Glomerular visceral epithelial cell (primary cell): ENCODE results near the gene STC2.

Experiments used
- DNase-seq: peaks from one replicate; pipeline ENCODE4 v3.0.0-alpha.2; 2016; ENCODE audit errors: extremely low spot score

The STC2 gene

DNA sequence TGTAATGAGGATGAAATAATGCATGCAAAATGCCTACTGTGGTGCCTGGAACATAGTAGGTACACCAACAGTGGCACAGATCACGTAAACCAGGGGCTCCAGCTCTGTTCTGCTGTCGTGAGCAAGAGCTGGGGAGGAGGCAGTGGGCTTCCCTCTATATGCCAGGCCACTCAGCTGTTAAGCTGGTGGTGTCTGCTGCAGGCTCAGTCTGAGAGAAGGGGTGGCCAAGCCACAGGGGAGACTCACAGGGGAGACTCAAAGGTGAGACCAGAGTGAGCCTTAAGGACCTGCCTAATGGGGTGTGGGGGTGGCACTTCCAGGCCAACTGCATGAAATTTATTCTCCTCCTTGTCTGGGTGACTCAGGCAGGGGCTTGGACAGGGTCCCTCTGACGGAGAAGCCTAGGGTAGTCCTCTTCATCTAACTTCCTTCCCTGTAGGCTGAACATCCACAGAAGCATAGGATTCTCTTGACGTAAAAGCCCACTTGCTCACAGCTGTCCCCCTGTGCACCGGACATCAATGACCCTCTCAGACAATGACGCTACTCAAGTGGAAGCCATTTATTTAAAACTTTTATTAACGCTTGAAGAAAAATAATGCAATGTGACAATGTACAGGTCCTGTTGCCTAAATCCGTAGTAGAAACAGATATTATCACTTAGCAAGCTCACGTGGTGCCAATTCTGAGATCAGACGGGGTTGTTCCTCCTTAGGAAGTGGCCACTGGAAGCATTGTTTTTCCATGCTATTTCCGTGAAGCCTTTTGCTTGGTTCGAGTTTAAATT lies 13.9 kb downstream of the STC2 start:
- DNase-seq = no peak

DNA sequence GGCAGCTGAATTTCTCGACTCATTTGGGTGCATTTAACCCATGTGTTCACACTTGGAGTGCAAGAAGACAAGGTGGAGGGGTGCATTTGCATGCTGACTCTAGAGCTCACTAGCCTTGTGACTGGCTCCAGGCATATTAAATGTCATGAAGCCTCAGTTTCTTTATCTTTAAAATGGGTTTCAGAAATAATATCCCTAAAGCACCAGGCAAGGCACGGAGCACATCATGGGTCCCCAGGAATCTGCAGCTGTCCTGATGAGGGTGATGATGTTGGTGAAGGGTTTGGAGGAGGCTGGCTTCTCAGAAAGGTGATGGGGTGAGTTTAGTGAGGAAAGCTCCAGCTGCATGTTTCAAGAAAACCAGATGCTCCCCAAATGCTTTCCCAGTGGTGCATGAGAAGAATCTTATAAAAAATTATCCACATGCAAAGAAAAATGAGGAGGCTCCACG lies 14.8 kb downstream of the STC2 start:
- DNase-seq = no peak

DNA sequence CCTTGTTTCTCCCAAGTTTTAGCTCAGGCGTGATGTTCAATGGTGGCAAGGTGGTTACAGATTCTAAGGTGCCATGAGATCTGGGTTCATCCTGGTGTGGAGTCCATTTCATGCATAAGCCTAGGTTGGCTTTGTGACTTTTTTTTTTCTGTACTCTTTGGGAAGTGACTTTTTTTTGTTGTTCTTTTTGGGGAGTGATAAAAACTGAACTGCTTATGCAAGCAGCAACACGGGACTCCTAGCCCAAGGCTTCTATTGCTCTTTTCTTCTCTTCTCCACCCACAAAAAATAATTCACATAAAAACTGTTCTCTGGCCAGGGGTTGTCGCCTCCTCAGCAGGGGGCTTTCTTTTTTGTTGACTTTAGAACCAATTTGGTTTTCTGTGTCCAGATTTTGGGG lies 15.4 kb downstream of the STC2 start:
- DNase-seq = no peak

DNA sequence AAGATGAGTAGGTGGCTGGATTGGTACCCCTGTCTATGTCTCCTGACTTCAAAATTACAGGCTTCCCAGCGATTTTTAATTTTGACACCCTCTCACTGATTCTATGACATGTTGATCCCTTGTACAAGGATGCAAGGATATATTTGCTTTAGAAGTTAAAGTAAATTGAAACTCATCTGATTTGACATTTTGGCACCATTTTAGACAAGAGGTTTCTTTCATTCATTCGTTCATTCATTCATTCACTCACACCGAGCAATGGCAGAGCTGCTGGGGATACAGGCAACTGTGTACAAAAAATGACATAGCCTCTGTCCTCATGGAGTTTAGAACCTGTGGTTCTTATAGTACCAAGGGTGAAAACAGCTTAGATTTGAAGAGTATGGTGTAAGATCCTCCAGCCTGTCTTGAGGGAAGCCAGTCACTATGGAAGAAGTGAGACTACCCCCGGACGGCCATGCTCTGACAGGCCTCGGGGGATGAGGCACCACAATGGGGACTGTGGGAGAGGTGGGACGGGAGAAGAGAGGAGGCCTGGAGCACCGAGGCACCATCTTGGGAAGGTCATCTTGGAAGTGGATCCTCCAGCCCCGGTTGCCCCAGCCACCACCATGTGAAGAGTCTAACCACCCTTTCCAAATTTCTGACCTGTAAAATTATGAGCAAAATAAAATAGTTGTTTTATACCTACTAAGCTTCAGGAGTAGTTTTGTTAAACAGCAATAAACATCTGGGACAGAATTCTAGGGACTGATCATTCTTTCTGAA lies 16.2 kb downstream of the STC2 start:
- no peak for DNase-seq

DNA sequence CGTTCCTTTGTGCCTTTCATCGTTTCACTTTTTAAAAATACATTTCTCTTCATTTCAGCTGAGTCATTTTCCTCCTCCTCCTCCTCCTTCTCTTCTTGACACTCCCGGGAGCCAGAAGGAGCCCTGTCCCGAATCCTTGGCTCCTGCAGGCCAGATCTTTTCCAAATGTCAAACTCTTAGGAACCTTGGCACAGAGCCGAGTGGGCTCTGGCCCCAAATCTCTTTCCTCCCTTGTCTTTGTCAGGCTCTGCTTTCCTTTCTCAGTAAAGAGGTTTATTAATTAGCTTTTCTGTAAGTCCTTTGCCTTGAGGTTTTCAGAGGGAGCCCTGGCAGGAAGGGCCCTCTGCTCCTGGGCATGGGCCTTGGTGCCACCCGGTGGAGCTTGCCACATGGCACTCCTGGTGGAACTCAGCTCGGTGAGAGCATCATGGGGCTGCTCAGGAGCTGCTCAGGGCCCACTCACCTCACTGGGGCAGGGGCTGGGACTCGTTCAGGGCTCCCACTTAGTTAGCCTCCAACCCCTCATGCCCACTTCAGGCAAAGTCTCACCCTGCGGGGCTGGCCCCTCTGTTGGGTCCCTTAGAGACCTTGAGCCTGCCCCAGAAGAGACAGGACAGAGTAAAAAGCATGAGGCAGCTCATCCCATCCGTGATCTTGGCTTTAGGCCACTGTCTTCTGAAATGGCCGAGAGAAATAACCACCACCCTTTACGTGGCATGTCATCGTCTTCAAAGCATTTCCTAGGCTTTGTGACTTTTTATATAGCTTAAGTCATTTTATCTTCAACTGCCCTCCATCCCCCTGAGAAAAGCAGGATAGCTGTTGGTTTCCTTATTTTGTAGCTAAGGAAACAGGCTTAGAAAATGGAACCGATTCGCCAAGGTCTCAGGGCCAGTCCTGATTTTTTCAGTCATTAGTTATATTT lies 17.1 kb downstream of the STC2 start:
- no peak for DNase-seq

DNA sequence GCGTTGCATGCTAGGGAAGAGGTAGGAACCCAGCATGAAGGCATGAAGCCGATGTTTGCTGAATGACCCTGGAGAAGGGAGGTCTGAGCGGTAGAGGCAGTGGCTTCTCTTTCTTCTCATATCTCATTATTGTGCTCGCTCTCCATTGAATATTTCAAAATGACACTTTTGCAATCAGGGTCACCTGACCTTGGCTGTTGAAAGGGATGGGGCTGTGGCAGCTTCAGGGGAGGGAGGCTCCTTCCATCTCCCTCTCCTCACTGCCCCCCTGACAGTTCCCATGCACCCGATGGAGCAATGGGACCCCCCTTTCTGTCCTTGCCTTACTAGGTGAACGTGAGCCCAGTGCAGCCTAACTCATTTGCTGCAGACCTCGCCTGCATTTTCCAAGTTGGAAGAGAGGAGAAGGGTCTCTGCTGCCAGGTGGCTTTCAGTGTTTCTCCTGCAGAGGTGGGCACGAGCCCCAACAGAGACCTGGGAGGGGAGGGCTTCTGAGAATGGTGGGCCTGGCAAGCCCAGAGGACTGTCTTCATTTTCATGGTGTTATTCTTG lies 17.9 kb downstream of the STC2 start:
- no peak for DNase-seq

DNA sequence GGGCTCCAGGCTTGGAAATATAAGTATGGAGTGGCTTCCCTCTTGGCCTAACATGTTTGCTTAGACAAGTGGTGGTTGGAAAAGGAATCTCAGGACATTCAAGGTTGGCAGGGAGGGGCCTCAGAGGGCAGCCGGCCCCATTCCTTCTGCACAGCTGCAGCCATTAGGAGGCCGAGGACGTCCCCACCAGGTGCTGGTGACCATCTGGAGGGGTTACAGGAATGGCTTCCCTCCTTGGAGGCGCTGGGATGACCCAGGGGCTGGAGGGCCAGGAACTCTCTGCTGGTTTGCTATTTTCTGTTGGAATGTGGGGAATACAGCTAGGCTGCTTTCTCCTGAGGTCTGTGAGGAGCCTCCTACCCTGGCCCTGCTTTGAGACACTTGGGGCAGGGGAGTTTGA lies 18.5 kb downstream of the STC2 start:
- no peak for DNase-seq

DNA sequence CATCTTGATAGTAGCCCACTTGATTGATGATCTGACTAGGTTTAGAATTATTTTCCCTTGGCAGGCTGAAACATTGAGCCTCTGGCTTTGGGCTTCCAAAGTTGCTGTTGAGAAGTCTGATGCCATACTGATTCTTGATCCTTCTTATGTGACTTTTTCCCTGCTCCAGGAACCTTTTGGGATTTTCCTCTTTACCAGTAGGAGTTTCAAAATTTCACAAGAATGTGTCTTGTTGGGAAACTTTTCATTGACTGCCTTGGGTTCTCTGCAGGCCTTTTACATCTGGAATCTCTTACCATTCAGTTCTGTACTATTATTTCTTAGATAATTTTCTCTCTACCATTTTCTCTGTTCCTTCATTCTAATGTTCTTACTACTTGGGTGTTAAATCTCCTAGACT lies 20.0 kb downstream of the STC2 start:
- DNase-seq = no peak

DNA sequence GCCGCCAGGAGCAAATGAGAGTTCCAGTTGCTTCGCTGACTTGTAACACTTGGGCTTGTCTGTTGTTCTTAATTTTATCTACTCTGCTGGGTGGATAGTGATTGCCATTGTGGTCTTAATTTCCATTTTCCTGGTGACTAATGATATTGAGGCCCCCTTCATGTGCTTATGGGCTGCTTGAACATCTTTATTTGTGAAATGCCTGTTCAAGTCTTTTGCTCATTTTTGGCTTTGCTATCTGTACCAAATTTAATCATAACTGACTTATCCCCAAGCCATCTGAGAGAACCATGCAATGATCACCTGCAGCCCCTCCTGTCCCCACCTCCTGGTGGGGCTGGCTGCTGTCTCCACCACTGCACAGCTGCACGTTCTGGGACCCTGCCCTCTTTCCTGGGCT lies 20.5 kb downstream of the STC2 start:
- no peak for DNase-seq

DNA sequence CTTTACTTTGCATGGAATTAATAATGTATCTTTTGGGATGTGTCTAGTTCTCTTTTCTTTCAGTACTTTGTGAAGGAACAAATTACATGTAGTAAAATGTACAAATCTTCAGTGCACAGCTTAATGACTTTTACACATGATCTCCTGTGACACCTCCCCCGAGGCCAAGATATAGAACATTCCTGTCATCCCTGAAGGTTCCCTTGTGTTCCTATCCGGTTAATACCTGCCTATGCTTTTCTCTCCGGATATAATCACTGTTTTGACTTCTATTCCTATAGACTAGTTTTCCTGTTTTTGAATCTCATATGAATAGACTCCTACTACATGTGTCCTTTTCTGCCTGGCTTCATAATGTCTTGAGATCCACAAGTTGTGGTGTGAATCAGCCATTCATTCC lies 21.5 kb downstream of the STC2 start:
- no peak for DNase-seq

DNA sequence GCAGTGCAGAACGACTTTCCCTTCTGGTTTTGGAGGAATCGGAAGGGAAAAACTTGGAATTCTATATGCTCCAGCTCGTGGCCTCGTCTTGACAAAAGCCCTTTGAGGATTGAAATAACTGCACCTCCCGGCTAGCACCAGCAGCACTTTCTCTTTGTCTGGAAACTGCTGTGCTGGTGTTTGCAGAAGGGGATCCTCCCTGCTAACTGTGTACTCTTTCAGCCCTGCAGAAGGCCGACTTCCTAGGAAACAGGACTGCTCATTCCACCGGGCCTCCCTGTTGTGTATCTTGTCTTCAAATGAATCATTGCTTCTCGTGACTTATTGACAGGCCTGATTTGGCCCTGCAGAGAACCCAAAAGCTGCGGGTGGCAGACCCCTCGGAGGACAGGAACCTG lies 23.6 kb downstream of the STC2 start:
- DNase-seq = no peak

DNA sequence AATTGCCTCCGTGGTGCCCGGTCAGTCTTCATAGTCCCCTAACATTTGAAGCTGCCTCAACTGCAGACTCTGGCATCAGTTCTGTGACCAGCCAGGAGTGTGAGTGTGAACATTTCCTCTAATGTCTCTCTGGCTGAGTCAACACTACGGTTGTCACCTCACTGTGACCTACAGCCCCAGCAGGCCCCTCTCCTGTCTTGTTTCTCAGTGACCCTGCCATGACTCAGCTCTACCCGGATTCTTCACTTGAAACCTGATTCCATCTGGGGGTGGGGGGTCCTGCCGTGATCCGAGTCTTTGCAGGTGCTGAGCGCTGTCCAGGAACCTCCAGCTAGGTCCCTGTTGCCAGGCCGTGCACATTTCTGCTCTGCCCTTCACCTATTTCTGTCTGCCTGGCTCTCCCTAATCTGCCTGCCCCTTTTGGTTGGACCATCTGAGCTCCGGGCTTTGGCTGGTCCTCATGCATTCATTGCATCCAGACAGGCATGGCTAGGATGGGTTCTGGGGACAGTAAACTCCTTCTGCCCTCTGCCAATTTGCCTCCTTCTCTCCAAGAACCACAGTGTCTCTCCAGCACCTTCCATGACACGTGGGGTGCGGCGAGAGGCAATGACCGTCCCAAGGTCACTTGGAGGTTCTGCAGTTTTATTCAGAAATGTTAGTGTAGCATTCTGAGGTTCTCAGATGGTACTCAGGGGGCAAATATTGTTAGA lies 24.2 kb downstream of the STC2 start:
- DNase-seq = peak; percentile 54

DNA sequence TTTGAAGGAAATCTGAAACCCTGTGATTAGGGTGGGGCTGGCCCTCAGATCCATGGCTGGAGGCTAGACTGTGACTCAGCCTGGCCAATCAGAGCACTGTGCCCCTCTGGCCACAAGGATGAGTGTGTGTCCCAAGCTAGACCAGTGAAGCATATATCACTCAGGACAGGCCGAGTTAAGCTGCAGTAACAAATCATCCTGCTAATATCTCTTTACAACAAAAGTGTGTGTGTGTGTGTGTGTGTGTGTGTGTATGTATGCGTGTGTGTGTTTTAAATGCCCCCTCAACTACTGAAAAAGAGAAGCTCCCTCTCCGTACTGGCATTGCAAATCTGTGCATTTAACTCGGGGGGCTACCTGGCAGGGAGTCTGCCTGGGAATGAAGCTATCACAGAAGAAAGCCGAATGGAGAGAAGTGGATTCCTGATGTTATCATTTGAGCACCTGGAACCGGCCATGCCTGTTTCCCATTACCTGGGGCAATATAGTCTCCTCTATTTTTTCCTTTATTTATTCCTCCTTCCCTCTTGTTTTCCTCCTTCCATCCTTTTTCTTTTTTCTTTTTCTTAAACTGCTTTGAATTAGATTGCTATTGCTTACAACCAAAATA lies 25.6 kb downstream of the STC2 start:
- DNase-seq = peak; percentile 83

DNA sequence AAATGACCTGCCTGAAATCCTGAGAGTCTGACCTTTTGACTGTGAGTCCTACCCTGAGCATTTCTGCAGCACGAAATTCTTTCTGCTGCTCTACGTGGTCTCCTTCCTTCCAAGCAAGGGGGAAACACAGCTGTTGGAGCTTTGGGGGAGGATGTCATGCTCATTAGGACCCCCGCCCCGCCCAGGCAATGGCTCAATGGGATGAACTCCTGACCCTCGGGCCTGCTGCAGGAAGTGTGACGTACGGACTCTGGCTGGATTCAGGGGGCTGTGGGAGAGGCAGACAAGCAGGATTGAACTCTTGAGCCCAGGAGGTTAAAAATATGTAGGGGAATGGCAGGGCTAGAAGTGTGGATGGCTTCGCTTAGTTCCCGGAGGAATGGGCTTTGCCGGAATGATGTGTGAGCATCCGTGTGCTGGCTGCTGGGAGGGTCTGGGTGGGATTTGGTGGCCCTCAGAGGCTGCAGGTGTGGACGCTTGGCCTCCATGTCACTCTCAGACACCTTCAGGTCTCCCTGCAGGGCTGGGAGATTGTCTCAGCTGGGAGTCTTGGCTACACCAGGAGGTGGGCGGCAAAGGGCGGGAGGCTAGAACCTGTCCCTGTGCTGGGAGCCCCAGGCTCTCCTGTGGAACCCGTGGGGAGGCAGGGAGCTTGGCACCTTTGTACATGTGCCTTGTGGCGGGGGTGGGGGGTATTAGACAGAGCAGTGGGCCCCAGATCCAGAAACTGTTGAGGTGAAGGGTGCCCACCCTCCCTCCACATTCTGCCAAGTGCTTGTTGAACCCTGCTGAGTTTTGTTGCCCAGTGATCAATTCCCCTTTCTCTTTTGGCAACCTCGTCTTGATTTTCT lies 26.3 kb downstream of the STC2 start:
- no peak for DNase-seq

DNA sequence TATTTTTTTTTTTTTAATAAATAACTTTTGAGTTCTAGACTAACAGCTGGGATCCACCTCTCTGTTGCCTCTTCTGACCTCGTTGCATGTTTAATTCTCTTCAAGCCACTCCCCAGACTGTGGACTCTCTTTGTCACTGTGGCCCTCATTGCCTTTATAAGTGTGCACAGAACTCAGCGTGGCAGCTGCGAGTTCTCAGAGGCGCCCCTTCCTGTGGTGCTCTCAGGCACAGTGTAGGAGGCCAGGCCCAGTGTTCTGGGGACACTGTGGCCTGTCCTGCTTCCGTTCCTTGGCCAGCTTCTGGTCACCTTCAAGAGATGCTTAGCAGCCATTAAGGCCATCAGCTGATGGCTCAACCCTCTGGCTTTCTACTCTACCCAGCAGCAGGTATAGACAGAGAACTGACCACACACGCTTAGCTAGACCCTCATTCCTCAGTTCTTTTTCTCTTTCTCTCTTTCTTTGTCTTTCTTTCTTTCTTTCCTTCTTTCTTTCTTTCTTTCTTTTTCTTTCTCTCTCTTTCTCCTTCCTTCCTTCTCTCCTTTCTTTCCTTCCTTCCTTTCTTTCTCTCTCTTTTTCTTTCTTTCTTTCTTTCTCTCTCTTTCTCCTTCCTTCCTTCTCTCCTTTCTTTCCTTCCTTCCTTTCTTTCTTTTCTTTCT lies 27.7 kb downstream of the STC2 start:
- no peak for DNase-seq

DNA sequence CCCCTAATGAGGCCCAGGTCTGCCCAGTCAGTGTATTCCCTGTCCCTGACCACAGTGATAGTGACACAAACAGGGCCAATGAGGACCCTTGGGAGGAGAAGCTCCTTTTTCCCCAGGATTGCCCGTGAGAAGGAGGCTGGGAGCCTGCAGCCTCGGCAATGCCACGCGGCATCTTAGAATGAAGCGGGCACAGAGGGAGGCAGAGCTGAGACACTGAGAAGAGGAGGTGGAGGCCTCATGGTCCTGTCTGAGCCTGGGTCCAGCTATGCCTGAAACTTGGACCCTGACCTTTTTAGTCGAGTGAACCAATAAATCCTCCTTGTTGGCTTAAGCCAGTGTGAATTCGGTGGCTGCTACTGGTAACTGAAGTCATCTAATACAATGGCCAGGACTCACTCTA lies 28.4 kb downstream of the STC2 start:
- no peak for DNase-seq

DNA sequence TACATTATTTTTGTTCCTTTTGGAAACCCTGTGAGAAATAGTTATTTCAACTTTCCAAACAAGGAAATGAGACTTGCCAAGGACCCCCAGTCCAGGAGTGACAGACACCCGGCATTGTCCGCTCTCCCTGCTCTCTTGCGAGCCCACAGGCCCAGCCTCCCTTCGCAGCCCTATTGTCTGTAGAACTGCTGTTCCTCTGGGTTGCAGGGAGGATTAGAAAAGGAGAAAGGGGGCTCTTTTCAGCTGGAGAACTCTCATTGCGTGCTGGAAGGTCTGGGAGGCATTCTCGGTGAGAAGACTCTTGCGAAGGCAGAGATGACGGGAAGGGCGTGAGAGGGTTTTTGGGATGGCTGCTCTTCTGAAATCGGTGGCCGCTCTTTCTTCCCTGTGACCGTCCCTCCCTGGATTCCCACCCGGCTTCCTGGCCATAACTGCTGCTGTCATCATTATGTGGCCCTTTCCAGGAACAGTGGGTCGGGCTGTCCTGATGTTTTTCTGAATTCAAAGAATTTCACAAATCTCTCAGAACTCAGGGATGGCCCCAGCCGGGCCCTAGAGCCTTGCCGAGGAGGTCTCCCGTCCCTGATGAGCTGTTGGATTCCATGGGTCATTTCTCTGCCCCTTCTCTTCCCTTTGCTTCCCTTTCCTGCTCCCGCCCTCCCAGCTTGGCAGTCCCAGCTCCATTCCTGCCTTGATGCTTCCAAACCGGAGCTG lies 29.8 kb downstream of the STC2 start:
- DNase-seq = no peak

DNA sequence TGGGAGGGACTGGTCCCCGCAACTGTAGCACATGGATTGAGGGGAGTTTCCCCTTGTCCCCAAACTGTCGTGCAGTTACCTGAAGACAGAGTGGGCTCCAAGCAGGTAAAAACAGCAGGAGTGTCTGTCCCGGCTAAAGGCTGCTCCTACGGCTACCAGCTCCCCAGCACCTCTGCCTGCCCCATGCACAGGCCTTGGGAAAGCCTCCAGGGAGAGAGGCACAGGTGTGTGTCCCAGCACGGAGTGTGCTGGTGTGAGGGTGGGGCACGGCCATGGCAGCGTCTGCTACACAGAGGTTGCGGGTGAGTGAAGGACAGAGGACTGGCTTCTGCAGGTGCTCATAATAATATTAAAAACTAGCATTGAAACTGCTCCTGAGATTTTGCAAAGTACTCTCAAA lies 30.4 kb downstream of the STC2 start:
- DNase-seq = no peak
